Activated gamma-delta T cell (primary cell): Measurements from ENCODE around the gene WNT4.

Experiments used
- DNase-seq: peaks from one replicate; lab custom pipeline; 2025; lab: John Stamatoyannopoulos, UW

The WNT4 gene

DNA sequence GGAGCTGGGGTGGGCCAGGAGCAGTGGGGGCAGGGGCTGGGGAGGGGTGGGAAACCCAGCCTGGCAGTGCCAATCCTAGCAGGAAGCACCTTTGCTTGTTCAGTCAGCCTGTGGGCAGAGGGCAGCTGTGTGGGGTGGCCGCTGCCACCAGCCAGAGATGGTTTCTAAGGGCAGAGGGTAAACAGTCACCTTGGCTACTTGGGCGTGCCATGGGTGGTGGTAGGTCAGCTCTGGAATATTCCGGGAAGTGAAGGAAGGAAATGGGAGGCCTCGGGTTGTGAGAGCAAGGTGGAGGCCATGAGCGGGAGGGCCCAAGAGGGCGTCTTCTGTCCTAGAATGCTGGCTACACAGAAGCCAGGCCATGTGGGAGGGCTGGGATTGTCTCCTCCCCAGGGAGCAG lies 20.7 kb upstream of the WNT4 start:
- DNase-seq, result no peak

DNA sequence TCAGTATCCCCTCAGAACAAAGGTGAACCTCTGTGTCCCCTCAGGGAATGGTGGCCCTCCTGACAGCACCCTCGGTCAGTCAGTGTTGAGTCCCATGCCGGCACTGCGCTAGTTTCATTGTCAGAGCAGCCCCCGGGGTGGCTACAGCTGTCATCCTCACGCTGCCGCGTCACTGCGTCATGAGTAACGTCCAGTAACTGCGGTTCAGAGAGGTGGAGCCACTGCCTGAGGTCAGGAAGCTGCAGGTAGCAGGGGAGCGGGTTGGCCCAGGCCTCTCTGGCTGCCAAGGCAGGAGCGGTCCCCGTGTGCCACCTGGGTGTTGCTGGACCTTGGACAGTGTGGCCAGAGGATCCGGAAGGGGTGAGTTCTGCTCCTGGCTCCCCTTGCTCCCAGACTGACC lies 20.2 kb upstream of the WNT4 start:
- DNase-seq, result no peak

DNA sequence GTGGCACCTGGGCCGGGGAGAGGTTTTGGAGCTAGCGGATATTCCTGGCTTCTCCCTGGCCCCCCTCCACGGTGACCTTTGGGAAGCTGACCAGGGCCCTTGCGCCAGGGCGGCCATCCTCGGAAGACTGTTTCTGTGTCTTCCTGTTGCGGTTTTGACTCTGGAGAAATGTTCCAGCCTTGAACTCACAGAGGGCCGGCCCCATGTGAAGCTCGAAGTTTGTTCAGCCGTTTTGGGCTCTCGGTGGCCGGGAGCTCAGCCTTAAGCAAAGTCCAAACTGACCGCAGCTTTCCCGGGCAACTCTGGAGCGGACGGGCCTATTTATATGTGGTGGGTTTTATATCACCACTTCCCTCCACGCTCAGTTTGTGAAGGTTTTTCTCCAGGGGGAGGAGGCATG lies 17.0 kb upstream of the WNT4 start:
- DNase-seq, result no peak

DNA sequence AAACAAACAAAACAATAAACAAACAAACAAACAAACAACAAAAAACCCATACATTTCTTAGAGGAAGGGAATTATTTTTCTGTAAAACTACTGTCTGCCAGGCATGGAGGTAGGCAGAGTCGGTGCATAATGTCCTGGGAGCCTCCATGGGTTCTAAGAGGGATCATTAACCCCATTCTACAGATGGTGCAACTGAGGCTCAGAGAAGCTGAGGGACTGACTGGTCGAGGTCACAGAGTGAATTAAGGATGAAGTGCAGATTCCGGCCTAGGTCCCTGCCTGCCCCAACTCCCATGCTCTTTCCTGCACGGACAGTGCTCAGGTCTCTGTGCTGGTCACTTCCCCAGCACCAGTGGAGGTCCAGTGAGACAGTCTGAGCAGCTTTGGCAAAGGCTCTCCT lies 15.8 kb upstream of the WNT4 start:
- DNase-seq, result no peak

DNA sequence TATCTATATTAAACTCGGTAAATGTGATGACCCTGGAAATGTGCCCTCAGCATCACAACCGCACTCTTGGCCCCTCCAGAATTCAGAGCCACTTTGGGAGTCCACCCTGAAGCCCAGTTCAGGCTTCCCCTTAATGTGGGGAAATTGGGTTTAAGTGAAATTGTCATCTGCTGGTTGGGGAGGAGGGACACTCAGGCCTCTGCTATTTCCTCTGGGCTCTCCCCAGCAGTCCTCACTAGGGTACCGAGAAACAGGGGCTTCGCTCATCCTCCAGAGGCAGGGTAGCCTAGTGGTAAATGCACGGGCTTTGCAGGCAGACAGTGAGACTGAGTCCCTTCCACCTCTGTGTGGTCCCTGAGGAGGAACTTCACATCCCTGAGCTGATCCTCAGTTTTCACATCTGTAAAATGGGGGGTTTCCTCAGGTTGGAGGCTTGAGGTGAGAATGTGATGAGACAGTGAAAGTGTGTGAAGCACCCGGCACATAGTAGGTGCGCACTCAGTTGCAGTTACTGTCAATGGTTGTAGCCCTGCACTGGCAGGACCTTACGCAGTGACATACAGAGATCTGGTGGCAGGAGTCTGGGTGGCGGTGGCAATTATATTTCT lies 14.6 kb upstream of the WNT4 start:
- no peak for DNase-seq

DNA sequence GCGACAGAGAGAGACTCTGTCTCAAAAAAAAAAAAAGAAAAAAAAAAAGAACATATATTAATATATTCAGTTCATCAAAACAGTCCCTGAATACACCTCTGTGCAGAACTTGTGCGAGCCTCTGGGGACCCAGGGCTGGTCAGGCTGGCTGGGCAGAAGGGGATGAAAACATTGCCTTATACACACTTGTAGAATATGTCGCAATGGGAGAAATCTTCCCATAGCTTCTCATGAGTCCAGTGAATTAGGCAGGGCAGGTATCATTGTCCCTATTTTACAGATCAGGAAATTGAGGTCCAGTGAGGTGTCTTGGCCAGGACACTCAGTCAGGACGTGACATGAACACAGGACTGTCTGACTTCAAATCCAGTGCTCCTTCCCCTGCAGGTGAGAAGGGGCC lies 12.6 kb upstream of the WNT4 start:
- DNase-seq, result no peak

DNA sequence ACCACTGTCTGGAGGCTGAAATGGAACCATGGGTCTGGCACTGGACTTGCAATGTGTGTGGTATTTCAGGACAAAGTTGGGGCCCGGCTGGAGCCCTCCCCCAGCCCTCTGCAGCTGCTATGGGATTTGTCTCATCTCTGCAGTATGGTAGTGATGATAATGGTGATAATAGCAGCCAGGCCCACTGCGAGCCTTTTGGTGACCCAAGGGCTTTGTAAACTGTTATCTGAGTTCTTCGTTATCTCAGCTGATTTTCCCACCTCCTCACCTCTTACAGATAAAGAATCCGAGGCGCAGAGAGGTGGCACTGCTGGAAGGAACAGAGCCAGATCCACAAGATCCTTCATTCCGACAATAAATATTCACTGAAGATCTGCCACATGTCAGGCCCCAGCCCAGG lies 11.7 kb upstream of the WNT4 start:
- no peak for DNase-seq

DNA sequence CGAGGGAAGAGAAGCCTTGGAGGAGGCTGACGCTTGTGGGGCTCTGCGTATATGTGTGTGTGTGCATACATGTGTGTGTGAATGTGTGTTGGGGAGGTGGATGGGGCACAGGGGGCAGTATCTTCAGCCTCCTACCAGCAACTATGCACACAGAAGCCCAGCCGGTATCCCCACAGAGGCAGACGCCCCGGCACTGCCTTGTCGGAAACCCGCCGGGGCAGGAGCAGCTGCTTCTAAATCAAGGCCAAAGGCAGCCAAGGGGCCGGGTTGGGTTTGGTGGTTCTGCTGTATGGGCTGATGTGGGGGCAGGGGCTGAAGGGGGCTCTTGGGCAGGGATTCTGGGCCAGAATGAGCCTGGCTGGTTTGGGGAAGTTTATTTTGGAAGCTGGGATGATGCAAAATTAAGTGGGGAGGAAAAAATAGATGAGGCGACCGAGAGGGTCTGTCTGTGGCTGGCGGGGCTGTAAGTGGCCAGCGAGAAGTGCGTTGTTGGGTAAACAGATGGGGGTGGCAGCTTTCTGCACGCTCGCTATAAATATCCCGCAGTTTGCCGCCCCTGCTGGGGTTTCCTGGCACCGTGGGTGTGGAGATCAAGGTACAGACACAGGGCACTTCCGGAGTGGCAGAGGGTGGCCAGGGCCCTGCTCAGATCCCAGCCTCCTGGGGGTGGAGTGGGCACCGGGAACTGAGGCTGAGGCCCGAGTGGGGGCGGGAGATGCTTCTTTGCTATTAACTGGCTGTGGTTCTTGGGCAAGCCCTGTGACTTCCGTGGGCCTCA lies 11.0 kb upstream of the WNT4 start:
- no peak for DNase-seq

DNA sequence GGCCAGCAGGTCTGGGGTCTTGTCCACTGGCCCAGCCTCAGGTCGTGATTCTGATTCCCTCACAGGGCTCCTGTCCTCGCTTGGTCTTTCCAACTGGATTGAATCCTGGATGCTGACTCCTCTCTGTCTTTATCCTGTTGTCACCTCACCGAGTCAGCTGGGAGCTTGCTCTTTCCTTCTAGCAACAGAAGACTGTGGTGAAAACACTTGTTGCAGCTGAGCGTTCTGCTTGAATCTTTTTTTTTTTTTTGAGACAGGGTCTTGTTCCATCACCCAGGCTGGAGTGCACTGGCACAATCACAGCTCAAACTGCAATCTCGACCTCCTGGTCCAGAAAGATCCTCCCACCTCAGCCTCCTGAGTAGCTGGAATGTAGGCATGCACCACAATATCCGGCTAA lies 8.0 kb upstream of the WNT4 start:
- DNase-seq, result no peak

DNA sequence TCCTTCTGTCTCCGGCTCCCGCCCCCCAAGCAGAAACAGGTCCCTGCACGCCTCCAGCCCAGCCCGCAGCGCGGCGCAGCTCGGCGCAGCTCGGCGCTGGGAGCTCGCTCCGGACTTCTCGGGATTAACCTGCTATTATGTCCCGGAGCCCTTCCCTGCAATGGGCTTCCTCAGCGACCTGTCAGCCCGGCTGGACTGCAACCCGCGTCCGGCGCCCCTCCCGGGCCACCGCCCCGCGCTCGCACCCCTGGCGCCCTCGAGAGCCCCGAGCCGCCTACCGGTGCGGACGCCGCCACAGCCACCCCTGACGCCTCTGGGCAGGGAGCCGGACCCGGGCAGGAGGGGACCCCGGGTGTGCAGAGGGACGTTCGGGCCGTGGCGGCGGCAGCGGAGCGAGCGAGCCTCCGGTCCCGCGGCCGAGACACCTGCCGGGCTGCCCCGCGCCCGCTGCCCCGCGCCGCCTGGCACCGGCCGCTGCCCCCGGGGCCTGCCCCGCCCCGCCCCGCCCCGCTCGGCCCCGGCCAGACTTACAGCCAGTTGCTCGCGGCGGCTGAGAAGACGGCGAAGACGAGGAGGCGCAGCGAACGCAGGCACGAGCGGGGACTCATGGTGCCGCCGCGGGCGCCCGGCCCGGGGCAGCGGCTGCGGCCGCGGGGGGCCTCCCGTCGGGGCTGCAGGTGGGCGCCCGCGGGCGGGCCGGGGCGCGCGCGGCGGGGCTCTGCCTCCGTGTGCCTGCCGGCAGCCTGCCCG lies 407 bp downstream of the WNT4 start:
- no peak for DNase-seq

DNA sequence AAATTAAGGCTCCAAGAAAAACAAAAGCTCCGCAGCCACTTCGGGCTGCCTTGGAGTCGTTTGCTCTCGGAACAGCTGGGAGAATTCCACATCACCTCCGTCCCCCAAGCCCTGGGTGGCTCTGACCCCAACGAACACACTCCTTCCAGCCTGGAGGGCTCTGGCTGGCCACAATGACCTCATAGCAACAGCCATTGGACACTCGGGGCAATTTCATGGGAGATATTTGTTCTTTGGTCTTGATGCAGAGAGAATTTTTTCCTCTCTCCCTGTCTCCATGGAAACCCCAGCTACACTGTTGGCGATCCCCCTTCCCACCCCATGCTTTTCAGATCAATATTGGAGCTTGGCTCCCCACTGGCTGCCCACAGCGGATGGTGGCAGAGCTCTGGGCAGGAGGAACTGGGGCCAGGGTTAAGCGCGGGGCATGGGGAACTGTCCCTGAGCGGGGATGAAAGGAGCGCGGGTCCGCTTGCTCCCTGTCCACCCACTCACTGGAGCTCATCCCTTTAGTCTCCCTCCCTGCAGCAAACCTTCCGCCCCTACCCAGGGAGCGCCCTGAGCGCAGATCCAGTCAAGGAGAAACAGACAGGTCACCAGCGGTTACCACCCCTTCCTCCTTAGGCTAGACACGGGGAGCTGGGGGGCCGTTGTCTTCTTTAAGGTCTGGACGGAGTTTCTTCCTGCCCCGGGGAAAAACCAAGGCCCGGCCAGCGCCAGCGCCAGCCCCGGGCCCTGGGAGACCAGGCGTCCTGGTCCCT lies 1.2 kb downstream of the WNT4 start:
- DNase-seq, result no peak

DNA sequence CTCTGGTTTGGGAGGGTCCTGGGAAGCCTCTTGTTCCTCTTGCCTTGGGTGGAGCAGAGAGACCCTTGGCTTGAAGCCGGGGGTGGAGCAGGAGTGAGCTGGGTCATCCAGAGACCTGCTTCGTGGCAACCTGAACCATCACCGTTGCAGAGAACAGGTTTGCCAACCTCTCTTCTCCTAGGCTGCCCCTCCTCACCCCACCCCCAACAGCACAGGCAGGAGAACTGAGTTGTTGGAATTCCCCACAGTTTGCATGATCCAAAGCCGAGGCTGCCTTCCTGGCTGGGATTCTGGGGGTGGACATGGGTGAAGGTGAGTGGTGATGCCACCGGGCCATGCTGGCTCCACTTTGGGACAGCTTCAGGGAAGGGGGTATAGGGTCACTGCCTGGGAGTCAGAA lies 2.2 kb downstream of the WNT4 start:
- DNase-seq, result no peak

DNA sequence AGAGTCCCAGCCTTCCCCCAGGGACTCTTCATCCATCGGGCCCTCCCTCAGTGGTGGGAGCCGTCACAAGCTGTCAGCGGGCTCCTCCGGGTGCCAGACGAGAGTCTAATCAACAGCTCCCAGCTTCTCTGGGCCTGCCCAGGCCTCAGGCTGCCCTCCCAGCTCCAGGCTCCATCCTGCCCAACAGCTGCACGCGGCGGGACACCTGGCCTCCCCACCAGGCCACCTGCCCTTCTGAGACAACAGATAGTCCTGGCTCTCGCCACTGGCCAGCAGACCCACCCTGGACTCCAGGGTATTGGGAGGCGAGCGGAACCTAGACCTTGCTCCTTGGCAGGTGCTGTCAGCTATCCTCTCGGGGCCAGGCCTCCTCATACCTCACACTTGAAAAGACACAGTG lies 3.1 kb downstream of the WNT4 start:
- DNase-seq, result no peak

DNA sequence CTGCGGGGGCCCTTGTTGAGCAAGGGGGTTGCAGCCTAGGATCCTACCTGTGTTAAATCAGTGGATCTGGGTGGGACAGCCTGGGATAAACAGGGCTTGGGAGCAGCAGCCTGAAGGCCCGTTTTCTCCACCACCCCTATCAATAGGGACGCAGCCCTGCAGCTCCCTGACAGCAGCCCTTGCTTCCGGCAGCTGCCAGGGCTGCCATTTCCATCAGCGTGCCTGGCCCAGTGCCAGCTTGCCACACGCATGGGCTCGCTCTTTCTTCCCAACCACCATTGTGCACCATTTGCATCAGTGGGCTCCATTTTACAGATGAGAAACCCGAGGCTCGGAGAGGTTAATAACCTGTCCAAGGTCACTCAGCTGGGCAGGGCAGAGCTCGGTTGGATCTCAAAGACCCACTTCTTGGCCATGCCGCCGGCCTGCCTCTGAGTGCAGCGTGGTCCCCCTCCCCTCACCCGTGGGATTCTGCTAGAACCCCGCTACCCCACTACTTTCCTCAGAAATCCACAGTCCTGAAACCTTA lies 3.8 kb downstream of the WNT4 start:
- no peak for DNase-seq

DNA sequence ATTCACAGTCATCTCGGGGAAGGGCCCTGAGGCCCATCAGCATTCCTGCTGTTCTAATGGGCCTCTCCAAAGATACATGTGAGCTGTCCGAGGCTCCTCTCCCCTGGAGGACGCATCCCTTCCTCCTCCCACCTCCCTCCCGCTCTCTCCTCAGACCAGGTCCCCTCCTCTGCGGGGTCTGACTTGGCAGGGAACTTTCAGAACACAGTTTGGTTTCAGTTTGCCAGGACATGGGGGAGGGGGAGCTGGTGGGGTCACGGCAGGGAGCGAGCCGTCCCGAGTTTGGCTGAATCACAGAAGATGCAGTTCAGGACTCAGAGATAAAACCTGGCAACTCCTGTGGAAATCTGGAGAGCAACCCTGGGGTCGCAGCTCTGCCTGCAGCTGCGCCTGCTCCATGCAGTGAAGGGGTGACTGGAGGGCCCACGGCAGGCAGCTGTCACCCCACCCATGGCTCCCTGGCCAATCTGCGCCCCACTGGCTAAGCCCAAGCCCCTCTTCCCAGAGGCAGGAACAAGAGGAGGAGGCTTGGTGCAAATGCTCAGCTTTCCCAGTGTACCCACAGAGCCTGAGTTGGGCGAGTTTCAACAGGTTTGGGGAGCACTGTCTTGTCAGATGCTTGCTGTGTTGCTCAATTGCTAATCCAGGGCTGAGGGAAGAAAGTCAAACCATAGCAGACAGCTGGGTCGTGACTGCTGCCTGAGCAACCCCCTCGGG lies 5.7 kb downstream of the WNT4 start:
- DNase-seq, result no peak

DNA sequence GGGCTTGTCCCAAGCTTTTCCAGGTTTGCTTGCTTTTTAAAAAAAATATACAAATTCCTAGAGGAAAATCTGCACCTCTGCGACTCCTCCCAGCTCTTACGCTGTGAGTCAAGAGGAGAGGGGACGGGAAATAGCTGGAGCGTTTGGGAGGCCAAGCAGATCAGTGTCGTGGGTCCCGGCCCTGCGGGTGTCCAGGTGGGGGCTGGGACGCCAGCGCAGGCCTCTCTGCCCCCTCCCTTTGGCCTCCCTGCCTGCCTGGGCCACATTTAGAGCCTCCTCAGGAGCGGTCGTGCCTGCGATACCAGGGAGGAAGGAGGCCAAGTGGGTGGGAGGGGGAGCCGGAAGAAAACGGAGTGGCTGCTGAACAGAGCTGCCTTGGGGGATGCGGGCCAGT lies 9.0 kb downstream of the WNT4 start:
- no peak for DNase-seq

DNA sequence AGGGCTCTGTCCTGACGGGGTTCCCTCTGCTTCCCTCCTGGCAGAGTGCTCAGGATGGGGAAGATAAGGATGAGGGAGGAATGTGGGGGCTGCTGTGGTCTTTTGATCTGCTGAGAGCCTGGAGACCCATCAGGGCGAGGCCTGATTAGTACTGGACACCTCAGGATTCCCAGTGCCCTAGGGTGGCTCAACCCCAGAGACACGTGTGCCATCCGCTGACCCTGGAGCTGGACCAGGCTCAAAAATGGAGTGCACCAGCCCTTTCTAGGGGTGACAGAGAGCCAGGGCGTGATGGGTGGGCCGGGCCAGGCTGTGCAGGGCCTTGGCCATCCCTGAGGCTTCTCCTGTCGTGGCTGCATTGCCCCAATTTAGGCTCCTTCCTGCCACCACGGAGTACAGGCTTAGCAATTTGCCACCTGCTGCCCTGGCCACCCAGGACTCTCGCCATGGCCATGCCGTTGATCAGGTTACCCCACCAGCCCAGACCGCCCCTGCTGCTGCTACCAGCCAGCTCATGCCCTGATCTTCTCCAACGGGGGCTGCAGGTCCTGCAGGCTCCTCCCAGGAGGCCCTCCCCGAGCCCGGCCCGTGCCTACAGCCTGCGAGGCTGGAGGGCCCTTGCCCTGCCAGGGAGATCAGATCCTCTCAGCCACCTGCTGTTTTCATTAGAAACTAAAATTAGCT lies 9.5 kb downstream of the WNT4 start:
- DNase-seq, result no peak

DNA sequence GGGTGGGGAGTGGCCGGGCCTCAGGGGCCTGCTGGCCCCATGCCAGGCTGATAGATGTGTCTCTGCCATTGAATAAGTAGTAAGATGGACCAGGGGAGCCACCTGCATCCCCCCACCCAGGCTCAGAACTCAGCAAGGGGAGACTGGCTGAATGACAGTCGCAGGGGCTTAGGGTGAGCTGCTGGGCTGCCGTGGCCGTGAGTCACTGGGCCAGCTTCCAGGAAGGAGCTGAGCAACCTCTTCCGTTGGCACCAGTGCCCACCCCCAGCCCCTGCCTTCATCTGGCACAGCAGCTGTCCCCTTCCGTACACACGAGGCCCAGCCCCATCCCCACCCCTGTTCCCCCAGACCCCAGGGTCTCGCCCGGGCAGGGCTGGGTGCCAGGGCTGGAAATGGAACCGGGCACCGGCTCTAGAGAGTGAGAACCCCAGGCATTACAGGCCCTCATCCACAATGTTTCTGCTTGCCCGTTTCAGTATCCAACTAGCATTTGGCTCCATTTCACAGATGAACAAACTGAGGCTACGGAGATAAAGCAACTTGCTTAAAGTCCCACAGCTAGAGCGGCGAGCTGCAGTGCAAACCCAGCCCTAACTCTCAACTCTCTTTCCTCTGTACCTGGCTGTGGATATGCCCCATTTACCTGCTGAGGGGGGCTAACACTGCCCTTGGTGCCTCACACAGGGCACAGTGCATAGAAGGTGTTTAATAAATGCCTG lies 10.2 kb downstream of the WNT4 start:
- no peak for DNase-seq

DNA sequence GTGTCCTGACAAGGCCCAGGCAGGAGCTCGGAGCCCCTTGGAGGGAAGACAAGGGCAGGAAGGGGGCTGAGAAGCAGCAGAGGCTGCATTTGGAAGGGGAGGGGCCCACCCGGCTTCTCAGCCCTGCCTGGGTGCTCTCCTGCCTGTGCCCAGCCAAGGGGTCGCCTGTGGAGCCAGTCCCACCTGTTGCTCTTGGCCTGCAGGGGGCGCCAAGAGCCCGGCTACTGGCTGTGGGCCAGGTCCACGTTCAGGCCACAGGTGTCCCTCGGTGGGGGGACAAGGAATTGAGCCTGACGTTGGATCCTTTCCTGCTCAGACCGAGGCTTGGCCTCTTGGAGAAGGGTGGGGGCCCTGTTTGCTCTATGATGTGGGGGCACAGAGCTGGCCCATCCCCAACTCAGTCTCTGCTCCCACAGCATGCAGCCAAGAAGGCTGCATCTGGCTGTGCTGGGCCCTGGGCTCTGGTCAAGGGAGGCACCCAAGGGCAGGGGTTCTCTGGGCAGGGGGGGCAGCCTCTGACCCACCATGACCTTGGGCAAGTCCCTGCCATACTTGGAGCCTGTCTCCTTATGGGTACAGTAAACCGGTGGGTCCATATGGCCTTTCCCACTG lies 10.9 kb downstream of the WNT4 start:
- DNase-seq, result no peak

DNA sequence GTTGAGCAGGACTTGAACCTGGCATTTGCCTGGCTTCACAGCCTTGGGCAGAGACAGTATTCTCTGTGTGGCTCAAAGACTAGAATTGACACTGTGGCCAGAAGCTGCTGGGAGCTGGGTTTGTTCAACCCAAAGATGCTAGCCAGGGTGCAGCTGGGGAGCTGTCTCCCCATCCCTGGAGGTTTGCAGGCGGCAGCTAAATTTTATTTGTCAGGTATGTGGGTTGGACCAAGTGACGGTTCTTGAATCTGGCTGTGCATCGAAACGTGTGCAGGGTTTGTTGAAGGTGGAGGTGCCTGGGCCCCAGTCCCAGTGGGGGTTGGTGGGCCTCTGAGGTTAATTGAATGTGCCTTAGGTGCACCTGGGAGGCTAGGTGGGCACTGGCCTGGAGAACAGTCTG lies 11.8 kb downstream of the WNT4 start:
- DNase-seq, result no peak
